ENCODE measurements around the gene HEBP2. TPM values are rescaled to one million over a fixed set of nuclear protein-coding genes. Genes with fewer than 3 reads are reported as not detected.

HEBP2 gene
- total RNA-seq, 1 donor from 2014 or later: 40.5 TPM

DNA sequence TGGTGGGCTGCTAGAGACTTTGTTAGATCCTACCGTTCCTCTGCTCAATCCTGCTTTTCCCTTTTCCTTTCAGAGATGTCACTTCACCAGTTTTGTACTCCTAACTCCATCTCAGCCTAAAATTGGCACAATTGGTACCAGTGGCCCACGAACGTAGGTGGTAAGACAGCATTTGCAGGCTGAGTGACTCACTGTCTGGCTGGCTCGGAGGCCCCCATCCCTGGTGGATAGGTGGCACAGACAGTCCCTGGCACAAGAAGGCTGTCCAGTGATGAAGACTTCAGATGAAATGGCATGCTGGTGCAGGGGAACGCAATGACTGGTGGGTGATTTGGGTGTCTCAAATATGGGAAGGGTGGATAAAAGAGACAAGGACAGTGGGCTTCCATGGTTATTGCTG, 11.1 kb downstream of the HEBP2 start:
- H3K27ac Mint-ChIP-seq (ENCODE audit: unreplicated experiment): peak overlapping the region; percentile 55
- FAIRE-seq (no peak), DNase-seq (ENCODE audit: low read depth) (no peak)
- H3K27me3 ChIP-seq (ENCODE audit: insufficient read depth, low read length): no peaks in the 10 kb centered on the region
- no peaks in the 10 kb centered on the region for H3K79me2 ChIP-seq (ENCODE audit: insufficient read depth, low read length)
- no peak overlapping the region for H3K4me3 Mint-ChIP-seq (ENCODE audit: unreplicated experiment)
- no peak overlapping the region for H3K4me3 ChIP-seq (ENCODE audit: insufficient read depth, low read depth, low read length)
- H3K27ac ChIP-seq (ENCODE audit: low read depth, low read length): no peak overlapping the region
- no peak overlapping the region for H2AFZ ChIP-seq (ENCODE audit: low read depth, low read length)
- no peaks in the 10 kb centered on the region for H3K27me3 Mint-ChIP-seq (ENCODE audit: low read depth, unreplicated experiment)
- H3K4me2 ChIP-seq (ENCODE audit: low read length): no peak overlapping the region
- peaks cover 9% of the 10 kb centered on the region for H3K4me1 Mint-ChIP-seq (ENCODE audit: low read depth, unreplicated experiment)
- H3K36me3 ChIP-seq (ENCODE audit: insufficient read depth, low read length): peaks cover 15% of the 10 kb centered on the region
- H3K9me3 Mint-ChIP-seq (ENCODE audit: unreplicated experiment): no peaks in the 10 kb centered on the region
- no peak overlapping the region for H3K9ac ChIP-seq (ENCODE audit: low read length)
- no peak for TF ChIP-seq EZH2 (IDR thresholded peaks at IDR 0.05; ENCODE audit: insufficient read depth, low read length)
- TF ChIP-seq, protein P1, sequence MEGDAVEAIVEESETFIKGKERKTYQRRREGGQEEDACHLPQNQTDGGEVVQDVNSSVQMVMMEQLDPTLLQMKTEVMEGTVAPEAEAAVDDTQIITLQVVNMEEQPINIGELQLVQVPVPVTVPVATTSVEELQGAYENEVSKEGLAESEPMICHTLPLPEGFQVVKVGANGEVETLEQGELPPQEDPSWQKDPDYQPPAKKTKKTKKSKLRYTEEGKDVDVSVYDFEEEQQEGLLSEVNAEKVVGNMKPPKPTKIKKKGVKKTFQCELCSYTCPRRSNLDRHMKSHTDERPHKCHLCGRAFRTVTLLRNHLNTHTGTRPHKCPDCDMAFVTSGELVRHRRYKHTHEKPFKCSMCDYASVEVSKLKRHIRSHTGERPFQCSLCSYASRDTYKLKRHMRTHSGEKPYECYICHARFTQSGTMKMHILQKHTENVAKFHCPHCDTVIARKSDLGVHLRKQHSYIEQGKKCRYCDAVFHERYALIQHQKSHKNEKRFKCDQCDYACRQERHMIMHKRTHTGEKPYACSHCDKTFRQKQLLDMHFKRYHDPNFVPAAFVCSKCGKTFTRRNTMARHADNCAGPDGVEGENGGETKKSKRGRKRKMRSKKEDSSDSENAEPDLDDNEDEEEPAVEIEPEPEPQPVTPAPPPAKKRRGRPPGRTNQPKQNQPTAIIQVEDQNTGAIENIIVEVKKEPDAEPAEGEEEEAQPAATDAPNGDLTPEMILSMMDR (IDR thresholded peaks at IDR 0.05; ENCODE audit: insufficient read depth, low read depth, low read length): no peak
- H4K20me1 ChIP-seq (ENCODE audit: insufficient read depth, low read length): no peaks in the 10 kb centered on the region
- no peaks in the 10 kb centered on the region for H3K9me3 ChIP-seq (ENCODE audit: insufficient read depth, low read depth, low read length)
- peaks cover 14% of the 10 kb centered on the region for H3K4me1 ChIP-seq (ENCODE audit: insufficient read depth, low read length)
- peaks cover 24% of the 10 kb centered on the region for H3K36me3 Mint-ChIP-seq (ENCODE audit: low read depth, unreplicated experiment)

- no peak overlapping the region for H3K4me2 ChIP-seq (ENCODE audit: low read length)
- Mint-ChIP-seq H3K27me3 (ENCODE audit: low read depth, unreplicated experiment) (no peaks in the 10 kb centered on the region), H3K4me1 (ENCODE audit: low read depth, unreplicated experiment) (peaks cover 7% of the 10 kb centered on the region), H3K27ac (ENCODE audit: unreplicated experiment) (no peak overlapping the region), H3K4me3 (ENCODE audit: unreplicated experiment) (no peak overlapping the region), H3K36me3 (ENCODE audit: low read depth, unreplicated experiment) (peaks cover 26% of the 10 kb centered on the region), H3K9me3 (ENCODE audit: unreplicated experiment) (no peaks in the 10 kb centered on the region)
- no peak for DNase-seq (ENCODE audit: low read depth)
- peaks cover 15% of the 10 kb centered on the region for H3K36me3 ChIP-seq (ENCODE audit: insufficient read depth, low read length)
- H3K4me3 ChIP-seq (ENCODE audit: insufficient read depth, low read depth, low read length): no peak overlapping the region
- H4K20me1 ChIP-seq (ENCODE audit: insufficient read depth, low read length): no peaks in the 10 kb centered on the region
- H2AFZ ChIP-seq (ENCODE audit: low read depth, low read length): no peak overlapping the region
- FAIRE-seq: no peak
- H3K4me1 ChIP-seq (ENCODE audit: insufficient read depth, low read length): peaks cover 6% of the 10 kb centered on the region
- TF ChIP-seq, protein P1 (IDR thresholded peaks at IDR 0.05; ENCODE audit: insufficient read depth, low read depth, low read length): no peak
- no peak for TF ChIP-seq EZH2 (IDR thresholded peaks at IDR 0.05; ENCODE audit: insufficient read depth, low read length)
- H3K9ac ChIP-seq (ENCODE audit: low read length): no peak overlapping the region
- no peaks in the 10 kb centered on the region for H3K27me3 ChIP-seq (ENCODE audit: insufficient read depth, low read length)
- no peaks in the 10 kb centered on the region for H3K79me2 ChIP-seq (ENCODE audit: insufficient read depth, low read length)
- no peaks in the 10 kb centered on the region for H3K9me3 ChIP-seq (ENCODE audit: insufficient read depth, low read depth, low read length)
- no peak overlapping the region for H3K27ac ChIP-seq (ENCODE audit: low read depth, low read length)
These were observed 12.2 kb downstream of the HEBP2 start for GRCh38 chr6:138416206-138416605.

- no peak for DNase-seq (ENCODE audit: low read depth)
- H3K4me1 Mint-ChIP-seq (ENCODE audit: low read depth, unreplicated experiment): no peaks in the 10 kb centered on the region
These were observed 13.6 kb downstream of the HEBP2 start for GRCh38 chr6:138417493-138418117.

More at GRCh38 chr6:138417493-138418117, 13.6 kb downstream of the HEBP2 start:
- Histone ChIP-seq H3K4me3 (ENCODE audit: insufficient read depth, low read depth, low read length) (no peak overlapping the region), H3K9me3 (ENCODE audit: insufficient read depth, low read depth, low read length) (no peaks in the 10 kb centered on the region), H2AFZ (ENCODE audit: low read depth, low read length) (no peak overlapping the region), H3K36me3 (ENCODE audit: insufficient read depth, low read length) (peaks cover 13% of the 10 kb centered on the region), H3K27me3 (ENCODE audit: insufficient read depth, low read length) (no peaks in the 10 kb centered on the region), H4K20me1 (ENCODE audit: insufficient read depth, low read length) (no peaks in the 10 kb centered on the region), H3K9ac (ENCODE audit: low read length) (no peak overlapping the region), H3K27ac (ENCODE audit: low read depth, low read length) (no peak overlapping the region), H3K4me2 (ENCODE audit: low read length) (no peak overlapping the region), H3K4me1 (ENCODE audit: insufficient read depth, low read length) (no peaks in the 10 kb centered on the region), H3K79me2 (ENCODE audit: insufficient read depth, low read length) (no peaks in the 10 kb centered on the region)
- no peaks in the 10 kb centered on the region for H3K9me3 Mint-ChIP-seq (ENCODE audit: unreplicated experiment)
- no peaks in the 10 kb centered on the region for H3K27me3 Mint-ChIP-seq (ENCODE audit: low read depth, unreplicated experiment)
- H3K4me3 Mint-ChIP-seq (ENCODE audit: unreplicated experiment): no peak overlapping the region
- FAIRE-seq: no peak
- H3K36me3 Mint-ChIP-seq (ENCODE audit: low read depth, unreplicated experiment): peaks cover 22% of the 10 kb centered on the region
- no peak overlapping the region for H3K27ac Mint-ChIP-seq (ENCODE audit: unreplicated experiment)
- TF ChIP-seq, protein P1 (IDR thresholded peaks at IDR 0.05; ENCODE audit: insufficient read depth, low read depth, low read length): no peak
- TF ChIP-seq EZH2 (IDR thresholded peaks at IDR 0.05; ENCODE audit: insufficient read depth, low read length): no peak

Data from astrocyte (in vitro differentiated cells and primary cell).